ENCODE measurements around the gene NUDT16L1.

The NUDT16L1 gene

DNA sequence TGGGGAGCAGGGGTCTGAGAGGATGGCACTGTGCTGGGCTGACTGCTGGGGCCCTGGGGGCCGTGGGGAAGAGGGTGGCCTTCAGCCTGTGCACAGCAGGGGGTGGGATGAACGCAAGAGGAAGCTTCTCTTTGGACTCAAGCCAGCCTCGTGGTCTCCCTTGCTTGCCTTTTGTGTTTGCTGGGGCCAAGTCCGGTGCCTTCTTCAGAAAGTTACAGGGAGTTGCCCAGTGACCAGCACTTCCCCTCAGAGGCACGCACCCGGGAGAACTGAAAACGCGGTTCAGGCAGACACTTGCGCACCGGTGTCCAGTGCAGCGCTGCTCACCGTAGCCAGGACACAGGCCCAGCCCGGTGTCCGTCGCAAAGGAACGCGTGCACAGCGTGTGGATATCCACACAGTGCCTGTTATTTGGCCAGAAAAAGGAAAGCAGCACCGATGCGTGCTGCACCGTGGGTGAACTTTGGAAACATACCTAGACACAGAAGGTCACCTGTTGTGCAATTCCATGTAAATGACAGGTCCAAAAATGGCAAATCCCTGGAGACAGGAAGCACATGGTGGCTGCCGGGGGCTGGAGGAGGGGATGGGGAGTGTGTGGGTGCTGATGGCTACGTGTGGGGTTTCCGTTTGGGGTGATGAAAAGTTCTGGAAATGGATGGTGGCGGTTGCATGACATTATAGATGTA is 29.4 kb upstream of the NUDT16L1 start:
- peak in 32 of 51 donors; percentile 11 to 60 (median 35) for DNase-seq

DNA sequence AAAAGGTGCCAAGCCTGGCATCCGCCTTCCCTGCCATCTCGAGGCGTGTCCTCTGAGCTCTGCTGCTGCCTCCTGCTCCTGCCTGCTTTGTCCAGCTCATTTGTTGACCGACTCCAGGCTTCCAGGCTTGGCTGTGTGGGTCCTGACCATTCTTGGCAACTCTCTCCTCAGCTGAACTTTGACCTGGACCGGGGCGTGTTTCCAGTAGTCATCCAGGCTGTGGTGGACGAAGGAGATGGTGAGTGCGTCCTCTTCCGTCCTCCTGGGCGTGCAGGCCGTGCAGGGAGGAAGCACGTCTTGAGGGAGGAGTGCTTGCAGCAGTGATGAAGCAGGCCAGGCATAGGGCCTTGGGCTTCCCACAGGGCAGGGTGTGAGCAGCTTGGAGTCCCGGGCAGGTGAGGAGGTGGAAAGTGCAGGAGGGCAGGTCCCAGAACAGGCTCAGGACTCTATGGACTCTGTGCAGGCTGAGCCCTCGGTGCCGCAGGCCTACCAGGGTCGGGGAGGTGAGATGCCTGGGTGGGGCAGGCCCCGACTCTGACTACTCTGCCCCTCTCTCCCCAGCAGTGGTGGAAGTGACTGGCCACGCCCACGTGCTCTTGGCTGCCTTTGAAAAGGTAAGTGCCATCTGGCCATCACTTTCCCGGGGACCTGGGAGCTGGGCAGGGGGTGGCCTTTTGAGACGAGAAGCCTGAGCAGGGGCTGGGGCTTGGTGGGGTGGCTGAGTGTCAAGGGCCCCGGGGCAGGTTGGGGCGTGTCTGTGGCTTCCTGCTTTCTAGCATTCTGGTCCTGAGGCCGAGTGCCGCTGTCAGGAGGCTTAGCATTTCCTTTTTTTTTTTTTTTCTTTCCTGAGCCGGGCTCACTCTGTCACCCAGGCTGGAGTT is 28.6 kb upstream of the NUDT16L1 start:
- DNase-seq = no peak

DNA sequence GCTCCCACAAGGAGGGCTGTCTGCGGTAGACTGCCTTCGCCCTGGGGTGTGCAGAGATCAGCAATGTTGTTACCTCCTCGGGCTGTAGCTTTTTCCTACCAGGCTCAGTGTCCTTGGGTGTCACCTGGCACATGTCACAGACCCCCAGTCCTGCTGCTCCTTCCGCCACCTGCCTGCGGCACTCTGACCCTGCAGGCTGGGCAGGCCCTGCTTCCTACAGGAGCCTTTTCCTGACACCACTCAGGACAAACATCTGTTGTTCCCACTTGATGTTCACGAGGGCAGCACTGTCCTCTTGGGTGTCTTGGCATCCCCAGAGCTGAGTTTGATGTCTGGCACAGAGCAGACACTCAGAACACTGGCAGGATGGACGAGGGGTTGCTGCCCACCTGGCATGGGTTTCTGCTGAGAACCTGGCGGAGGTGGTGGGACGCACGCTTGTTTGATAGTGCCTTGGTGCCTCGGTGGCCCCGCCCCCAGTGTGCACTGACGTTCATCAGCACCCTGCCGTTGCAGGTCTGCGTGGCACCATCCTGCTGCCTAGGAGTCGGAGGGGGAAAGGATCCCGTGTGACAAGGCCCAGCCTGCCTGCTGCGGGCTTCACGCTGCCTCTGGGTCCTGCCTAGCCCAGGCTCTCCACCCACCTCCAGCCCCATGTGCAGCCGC is 26.7 kb upstream of the NUDT16L1 start:
- peak in 1 of 51 donors; percentile 11 for DNase-seq

DNA sequence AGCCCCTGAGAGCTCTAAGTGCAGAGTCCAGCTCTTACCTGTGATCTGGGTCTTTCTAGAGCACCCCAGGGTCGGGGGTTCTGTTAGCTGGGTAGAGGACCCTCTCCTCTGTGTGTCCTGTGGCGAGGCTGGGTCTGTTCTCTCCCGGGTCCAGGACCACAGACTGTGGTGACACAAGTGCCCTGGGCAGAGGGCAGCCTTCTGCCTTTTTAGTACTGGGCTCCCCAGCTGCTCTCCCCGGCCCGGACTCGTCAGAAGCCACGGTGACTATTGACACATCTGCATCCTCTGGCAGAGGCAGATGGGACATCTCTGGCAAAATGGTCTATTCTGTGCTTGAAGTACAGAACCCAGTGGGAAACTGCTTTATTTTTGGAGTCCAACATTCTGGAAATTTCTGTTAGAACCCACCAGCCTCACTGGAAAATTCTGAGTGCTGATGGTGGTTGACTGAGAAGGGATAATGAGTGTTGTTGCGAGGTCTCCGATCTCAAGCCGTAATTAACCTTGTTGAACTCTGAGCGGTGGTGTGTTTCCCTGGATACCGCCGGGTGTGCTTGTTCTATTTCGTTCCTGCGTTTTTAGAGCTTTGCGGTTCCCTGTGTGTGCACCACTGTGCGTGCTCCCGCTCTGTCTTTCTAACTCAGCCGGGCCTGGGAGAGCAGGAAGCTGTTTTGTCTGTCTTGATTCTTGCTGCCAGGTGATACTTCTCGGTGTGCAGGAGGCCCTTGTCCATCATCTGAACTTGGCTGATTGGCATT is 26.0 kb upstream of the NUDT16L1 start:
- peak in 1 of 51 donors; percentile 19 for DNase-seq

DNA sequence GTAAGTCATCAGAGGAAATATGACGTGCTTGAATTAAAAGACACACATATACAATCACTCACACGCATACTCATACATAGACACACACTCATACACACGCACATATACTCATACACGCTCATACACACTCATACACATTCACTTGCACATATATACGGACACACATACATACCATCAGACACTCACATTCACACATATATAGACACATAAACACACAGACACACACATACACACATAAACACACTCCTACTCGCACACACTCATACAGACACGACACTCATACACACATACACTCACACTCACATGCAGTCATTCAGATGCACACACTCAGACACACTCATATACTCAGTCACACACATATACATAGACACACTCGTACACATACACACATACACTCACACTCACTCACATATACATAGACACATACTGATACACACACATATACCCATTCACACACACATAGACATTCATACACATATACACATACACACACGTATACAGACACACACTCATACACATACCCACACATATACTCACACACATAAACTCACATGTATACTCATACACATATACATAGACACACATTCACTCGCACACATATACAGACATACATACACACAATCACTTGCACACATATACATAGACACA is 24.9 kb upstream of the NUDT16L1 start:
- DNase-seq = no peak

DNA sequence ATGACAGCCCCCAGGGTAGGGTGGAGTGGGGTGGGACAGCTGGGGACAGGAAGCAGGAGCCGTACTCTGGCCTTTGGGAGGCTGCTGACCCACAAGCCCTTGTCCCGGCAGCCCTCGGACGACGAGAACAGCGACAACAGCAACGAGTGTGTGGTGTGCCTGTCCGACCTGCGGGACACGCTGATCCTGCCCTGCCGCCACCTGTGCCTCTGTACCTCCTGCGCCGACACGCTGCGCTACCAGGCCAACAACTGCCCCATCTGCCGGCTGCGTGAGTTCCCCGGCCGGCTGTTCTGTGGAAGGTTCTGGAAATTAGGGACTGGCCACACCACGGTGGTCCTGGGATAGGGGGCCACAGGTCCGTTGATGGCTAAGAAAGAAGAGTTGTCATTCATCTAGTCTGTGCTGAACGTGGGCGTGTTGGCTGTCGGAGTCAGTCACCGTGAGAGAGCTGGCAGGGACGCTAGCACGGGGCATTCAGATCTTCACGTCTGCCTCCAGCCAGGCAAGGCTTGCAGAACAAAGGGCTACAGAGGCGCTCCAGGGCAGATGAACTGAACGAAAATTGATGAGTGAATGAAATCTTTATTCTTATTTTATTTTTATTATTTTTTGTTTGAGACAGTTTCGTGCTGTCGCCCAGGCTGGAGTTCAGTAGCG is 19.8 kb upstream of the NUDT16L1 start:
- peak in 23 of 51 donors; percentile 5 to 59 (median 35) for DNase-seq

DNA sequence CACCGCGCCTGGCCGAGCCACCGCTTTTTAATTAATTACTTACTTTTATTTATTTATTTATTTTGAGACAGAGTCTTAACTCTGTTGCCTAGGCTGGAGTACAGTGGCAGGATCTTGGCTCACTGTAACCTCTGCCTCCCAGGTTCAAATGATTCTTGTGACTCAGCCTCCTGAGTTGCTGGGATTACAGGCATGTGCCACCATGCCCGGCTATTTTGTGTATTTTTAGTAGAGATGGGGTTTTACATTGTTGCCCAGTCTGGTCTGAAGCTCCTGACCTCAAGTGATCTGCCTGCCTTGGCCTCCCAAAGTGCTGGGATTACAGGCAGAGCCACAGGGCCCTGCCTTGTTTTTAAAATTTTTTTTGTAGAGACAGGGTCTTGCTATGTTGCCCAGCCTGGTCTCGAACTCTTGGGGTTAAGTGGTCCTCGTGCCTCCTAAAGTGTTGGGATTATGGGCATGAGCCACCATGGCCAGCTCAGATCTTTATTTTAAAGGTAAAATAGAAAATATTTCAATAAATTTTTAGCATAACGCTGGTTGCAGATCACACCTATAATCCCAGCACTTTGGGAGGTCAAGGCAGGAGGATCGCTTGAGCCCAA is 18.3 kb upstream of the NUDT16L1 start:
- DNase-seq = no peak

DNA sequence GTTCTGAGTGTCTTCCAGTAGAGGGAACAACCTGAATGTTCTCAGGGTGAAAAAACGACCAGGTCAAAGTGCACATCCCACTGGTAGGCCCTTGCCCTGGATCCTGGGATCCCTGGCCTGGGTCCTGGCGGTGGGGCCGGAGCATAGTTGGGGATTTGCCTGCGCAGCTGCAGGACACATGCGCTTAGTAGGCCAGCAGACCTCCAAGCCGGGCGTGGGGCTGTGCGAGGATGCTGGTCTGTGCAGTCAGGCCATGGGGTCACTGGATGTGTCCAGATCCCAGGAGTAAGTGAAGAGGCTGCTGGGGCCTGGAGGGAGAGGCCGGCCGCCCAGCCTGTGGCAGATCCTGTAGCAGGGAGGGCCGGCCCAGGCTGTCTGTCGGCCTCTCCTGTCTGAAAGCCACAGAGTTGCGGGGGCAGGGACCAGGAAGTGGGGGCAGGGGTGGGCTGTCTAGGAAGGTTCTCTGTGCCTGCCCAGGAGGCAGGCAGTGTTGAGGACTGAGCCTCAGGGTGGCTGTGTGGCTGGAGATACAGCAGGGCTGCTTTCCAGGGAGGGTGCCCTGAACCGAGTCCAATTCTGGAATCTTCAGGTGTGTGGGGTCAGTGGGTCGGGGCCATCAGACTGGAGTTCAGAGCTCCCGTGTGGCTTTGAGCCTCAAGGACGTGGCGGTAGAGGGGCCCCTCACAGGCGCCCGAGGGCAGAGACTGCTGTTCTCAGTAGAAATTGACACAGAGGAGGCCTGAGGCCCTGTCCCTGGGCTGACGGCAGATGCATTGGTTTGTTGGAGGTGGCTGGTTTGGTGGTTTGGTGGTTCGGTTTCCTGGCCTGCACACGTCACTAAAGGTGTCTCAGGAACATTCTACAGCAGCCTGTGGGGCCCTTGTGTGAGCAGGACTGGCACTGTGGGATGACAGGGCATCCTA is 17.2 kb upstream of the NUDT16L1 start:
- no peak for DNase-seq

DNA sequence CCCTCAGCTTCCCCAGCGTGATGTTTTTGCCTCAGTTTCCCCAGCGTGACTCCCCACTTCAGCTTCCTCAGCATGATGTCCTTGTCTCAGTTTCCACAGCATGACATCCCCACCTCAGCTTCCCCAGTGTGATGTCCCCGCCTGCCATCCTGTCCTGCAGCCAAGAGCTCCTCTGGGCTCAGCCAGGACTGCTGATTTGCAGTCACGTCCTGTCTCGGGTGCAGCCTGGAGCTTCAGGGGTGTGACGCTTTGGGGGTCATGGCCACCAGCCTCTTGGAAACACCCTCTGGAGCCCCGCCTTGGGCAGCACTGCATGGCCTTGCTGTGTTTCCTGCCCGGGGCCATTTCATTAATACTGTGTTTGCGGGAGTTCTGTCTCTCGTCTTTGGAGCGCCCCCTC is 16.5 kb upstream of the NUDT16L1 start:
- DNase-seq = no peak

DNA sequence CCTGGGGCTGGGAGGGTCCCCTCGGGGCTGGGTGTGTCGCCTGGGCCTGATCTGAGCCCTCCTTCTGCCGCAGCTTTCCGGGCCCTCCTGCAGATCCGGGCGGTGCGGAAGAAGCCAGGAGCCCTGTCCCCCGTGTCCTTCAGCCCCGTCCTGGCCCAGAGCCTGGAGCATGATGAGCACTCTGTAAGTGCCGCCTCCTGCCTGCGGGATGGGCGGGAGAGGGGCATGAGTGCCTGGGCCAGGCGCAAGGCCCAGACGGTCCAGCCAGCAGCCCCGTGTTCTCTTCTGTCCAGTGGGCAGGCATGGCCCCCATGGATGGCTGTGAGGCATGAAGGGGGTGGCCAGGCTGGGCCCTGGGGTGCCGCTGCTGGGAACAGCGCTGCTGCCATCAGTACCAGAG is 16.0 kb upstream of the NUDT16L1 start:
- DNase-seq = peak in 24 of 51 donors; percentile 6 to 70 (median 34)

DNA sequence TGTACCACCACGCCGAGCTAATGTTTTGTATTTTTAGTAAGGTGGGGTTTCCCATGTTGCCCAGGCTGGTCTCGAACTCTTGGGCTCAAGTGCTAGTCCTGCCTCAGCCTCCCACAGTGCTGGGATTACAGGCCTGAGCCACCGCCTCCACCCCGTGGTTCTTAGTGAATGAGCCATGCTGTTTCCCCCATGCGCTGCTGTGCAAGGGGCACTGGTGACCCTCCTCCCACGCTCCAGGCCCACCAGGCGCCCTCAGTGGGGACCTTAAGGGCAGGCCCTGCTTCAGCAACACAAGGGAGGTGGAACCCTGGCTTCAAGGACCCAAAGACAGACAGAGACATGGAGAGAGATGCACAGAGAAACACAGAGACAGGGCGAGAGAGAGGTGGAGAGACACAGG is 15.4 kb upstream of the NUDT16L1 start:
- DNase-seq = no peak

DNA sequence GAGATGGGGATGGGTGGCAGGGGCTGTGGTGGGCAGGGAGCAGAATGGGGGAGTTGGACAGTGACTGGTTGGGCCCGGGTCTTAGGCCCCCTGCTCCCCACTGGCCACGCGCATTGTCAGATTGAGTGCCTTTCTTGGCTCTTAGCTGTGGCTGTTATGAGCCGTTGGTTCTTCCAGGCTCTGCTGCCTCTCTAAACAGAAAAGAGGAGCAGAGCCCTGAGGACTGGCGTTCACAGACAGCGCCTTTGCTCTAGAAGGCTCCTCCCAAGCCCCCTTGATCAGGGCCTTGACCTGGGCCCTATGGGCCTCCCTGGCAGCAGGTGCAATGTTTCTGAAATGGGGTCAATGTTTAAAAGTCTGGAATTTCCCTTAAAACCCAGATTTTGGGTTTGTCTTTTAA is 14.8 kb upstream of the NUDT16L1 start:
- no peak for DNase-seq

DNA sequence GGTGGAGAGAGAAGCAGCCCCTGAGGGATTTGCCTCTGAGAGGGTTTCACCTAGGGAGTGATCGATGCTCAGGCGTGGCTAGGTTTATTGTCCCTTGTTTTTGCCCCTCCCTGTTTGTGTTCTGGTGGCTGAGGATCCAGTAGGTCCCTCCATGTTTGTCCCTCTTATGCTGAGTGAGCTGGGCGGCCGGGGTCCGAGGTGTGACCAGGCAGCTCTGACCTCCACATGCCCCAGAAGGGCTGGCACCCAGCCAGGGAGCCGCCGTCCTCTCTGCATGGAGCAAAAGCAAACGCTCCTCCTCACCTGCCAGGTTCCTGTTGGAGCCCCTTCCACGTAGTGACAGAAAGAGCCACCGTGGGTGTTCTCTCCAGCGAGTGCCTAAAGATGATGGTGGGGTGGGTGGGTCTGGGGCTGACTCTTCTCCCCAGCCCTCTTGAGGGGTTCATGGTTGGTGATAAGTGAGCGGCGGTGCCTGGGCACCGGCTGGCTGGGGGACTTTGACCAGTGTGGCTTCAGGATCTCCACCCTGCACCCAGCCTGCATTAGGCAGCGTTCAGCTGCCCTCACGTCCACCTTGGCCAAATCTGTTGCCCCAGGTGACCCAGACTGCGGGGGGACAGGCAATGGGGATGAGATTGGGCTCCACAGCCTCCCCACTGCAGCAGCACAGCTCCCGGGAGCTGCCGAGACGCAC is 14.1 kb upstream of the NUDT16L1 start:
- DNase-seq = no peak

DNA sequence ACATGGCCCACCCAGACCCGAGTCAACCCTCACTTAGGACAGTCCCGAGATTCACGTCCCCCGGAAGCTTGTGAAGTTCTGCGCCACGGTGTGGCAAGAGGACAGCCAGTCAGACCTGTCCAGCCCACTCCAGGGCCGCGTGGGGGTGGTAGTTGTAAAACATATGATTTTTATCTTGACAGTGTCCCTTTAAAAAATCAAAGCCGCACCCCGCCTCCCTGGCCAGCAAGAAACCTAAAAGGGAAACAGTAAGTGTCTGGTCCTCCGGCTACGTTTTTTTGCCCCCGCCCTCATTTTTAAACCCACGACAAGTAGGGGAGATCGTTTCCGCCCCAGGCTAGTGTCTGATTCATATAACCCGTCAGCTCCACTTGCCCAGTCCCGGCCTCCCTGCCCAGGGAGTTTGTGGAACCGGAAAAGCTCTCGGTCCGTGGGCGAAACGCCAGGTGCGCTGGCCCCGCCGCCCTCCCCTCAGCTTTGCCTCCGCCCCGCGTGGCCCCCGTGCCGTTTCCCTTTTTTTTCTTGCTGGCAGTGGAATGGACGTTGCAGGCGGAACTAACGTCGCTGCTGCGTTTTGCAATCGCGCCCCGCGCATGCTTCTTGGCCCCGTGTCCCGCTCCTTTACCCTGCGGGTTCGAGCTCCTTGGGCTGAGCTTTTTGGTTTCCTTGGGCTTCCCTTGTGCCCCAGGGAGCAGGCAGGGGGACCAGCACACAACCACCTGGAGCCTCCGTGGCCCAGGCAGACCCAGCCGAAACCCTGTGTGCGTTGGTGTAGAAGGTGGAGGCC is 13.3 kb upstream of the NUDT16L1 start:
- peak in 23 of 51 donors; percentile 6 to 67 (median 37) for DNase-seq

DNA sequence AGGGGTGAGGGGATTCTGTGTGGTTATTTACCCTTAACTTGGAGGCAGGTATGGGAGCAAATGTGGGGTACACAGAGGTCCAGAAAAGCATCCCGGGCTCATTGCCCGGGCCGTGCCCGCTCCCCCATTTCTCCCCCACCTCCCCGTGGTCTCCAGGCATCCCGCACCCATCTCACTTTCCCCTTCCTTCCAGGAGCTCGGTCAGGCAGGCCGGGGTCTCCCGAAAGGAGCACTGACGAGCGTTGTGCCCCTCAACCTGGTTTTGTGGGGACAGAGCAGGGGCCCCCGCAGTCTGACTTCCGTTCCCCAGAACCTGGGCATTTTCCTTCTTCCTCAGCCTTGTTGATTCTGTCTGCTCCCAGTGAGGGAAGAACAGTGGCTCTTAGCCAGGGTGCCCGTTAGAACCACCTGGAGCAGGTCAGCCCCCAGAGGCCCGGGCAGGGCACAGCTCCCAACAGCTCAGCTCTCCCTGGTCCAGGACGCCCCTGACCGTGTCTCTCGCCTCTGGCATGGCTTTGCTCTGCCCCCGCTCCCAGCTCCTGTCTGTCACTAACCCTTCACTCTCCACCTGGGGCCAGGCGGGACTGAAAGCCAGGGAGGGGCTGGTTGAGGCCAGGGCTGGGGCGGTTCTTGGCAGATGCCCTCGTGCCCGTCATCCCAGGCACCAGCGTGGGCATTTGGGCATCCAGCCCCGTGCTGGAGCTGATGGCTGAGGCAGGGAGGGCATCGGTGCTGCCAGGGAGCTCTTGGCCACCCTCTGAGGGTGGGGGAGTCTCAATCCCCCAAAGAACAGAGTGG is 12.5 kb upstream of the NUDT16L1 start:
- peak in 1 of 51 donors; percentile 31 for DNase-seq

DNA sequence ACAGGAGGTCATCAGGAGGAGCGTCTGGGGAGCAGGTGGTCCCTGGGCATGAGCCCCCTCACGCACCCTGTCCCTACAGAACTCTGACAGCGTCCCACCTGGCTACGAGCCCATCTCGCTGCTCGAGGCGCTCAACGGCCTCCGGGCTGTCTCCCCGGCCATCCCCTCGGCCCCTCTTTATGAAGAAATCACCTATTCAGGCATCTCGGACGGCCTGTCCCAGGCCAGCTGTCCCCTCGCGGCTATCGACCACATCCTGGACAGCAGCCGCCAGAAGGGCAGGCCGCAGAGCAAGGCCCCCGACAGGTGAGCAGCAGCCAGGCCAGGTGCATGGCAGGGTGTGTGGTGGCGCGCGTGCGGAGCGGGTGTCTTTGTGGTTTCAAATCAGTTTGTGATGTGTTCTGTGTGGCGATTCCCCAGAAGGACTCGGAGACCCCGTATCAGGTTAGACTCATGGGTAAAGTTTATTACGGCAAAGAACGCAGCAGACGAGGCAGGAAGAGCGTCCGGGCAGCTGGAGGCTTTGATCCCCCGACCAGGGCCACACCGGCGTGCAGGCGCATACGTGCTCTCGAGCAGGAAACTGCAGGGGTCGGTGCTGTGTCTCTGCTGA is 11.8 kb upstream of the NUDT16L1 start:
- no peak for DNase-seq
